K562 (cell line): Measurements from ENCODE around the gene DUS3L. TPM values are rescaled to one million over a fixed set of nuclear protein-coding genes. Genes with fewer than 3 reads are reported as not detected.

ENCODE experiments used
- CBX8 ChIP-seq: fragments of 200-600 bp; sonication (generic); IDR thresholded peaks from 2 replicates; pipeline ENCODE4 v1.6.1; 2012; ENCODE audit warnings: borderline replicate concordance, mixed run types, low read depth, mild to moderate bottlenecking, moderate library complexity, mixed read lengths, low read length, control low read depth, inconsistent platforms; ENCODE audit not compliant: poor library complexity, severe bottlenecking; ENCODE audit errors: extremely low read depth
- GTF2F1 ChIP-seq: IDR thresholded peaks from 2 replicates; pipeline ENCODE4 v1.6.1; 2011; ENCODE audit warnings: low read depth, low read length, improper control_type of control experiment
- KDM1A ChIP-seq, 2 experiments: fragments of 450-650 bp; IDR thresholded peaks; 2 replicates each; pipeline ENCODE4 v1.6.1; 2016; ENCODE audit warnings: mild to moderate bottlenecking in 2 of 2
- KLF10 ChIP-seq: fragments of 250-450 bp; sonication (Bioruptor Pico); IDR thresholded peaks from 2 replicates; pipeline ENCODE4 v1.6.1; 2021; ENCODE audit warnings: matching md5 sums
- NCOA1 ChIP-seq: fragments of 450-650 bp; IDR thresholded peaks from 2 replicates; pipeline ENCODE4 v1.6.1; 2016; ENCODE audit warnings: low read depth
- PHF20 ChIP-seq: fragments of 450-650 bp; IDR thresholded peaks from 2 replicates; pipeline ENCODE4 v1.6.1; 2018; ENCODE audit not compliant: partially characterized antibody
- PHF8 ChIP-seq: fragments of 200-600 bp; sonication (generic); IDR thresholded peaks from 2 replicates; pipeline ENCODE4 v1.6.1; 2012; ENCODE audit warnings: mixed run types, mild to moderate bottlenecking, inconsistent platforms, low read length, moderate library complexity, borderline replicate concordance
- TAL1 ChIP-seq: fragments of 450-650 bp; IDR thresholded peaks from 2 replicates; pipeline ENCODE4 v1.6.1; 2016; ENCODE audit warnings: mild to moderate bottlenecking
- THRB ChIP-seq: fragments of 450-650 bp; formaldehyde crosslinking; conservative IDR thresholded peaks from 2 replicates; pipeline ENCODE4 v1.4.0; 2022; ENCODE audit warnings: mild to moderate bottlenecking, missing genetic modification characterization
- ZBTB17 ChIP-seq: fragments of 450-650 bp; formaldehyde crosslinking; IDR thresholded peaks from 2 replicates; pipeline ENCODE4 v1.4.0; 2020; ENCODE audit warnings: mild to moderate bottlenecking
- ZNF146 ChIP-seq: IDR thresholded peaks from one replicate; pipeline ENCODE4 v1.6.1; 2018; ENCODE audit warnings: missing compliant biosample characterization; ENCODE audit not compliant: unreplicated experiment
- ZNF24 ChIP-seq: fragments of 450-650 bp; IDR thresholded peaks from 2 replicates; pipeline ENCODE4 v1.6.1; 2016
- ZNF354B ChIP-seq: fragments of 250-450 bp; sonication (Bioruptor Pico); IDR thresholded peaks from 2 replicates; pipeline ENCODE4 v1.4.0; 2020
- ZNF561 ChIP-seq: fragments of 450-650 bp; formaldehyde crosslinking; conservative IDR thresholded peaks from 2 replicates; pipeline ENCODE4 v1.4.0; 2020; ENCODE audit warnings: mild to moderate bottlenecking, moderate library complexity
- polyA plus RNA-seq, 8 experiments: library from polyadenylated mRNA; depleted of rRNA in 4 of 8; stranded (reverse) in 5 of 8; unstranded in 3 of 8; fragments of >200 nt; fragmentation: Nextera tagmentation in 2 of 8; fragmentation: Illumina TruSeq in 1 of 8; extraction: Ambion mirVana in 2 of 8; extraction: Trizol in 1 of 8; gene quantifications; 2 replicates each; pipeline versions ENCODE4 v1.2.1 to v1.2.3, GENCODE V29; 2011 to 2014; ENCODE audit warnings: inconsistent platforms in 1 of 8, missing spikeins in 1 of 8
- total RNA-seq, 7 experiments: library from RNA; depleted of rRNA in 6 of 7; stranded (reverse); fragments of >200 nt in 6 of 7; fragmentation: Illumina TruSeq in 2 of 7; extraction: Trizol in 2 of 7; gene quantifications; 2 replicates each; pipeline versions ENCODE4 v1.2.1 to v1.2.3, GENCODE V29; 2011 to 2021; ENCODE audit warnings: low replicate concordance in 1 of 7
- TF ChIP-seq, protein P1 (sequence below): sonication (generic); formaldehyde crosslinking; IDR thresholded peaks from 2 replicates; pipeline ENCODE4 v1.8.0; 2023; ENCODE audit warnings: mild to moderate bottlenecking, missing genetic modification reagents

Gene DUS3L
- total and polyA plus RNA-seq, 9 of the 15 experiments (the other 6 are each of a cell fraction or from before 2014, with no cell fraction given): 1.7 to 102 (median 77.5) TPM

GRCh38 chr19:5742051-5742450 is 48.9 kb downstream of the DUS3L start (continued):
- TF ChIP-seq ZNF561 (no peak), CBX8 (no peak), ZNF24 (no peak), NCOA1 (no peak), TAL1 (no peak), PHF8 (no peak), GTF2F1 (no peak), ZBTB17 (no peak), ZNF146 (no peak), KDM1A (IDR thresholded peaks at IDR 0.05) (peak in 1 of 2 experiments; percentile 54; a peak in 1 of 4 replicates), THRB (CRISPR knock-in tag) (no peak), PHF20 (peak; percentile 43), KLF10 (no peak), ZNF354B (CRISPR knock-in tag) (no peak)
- TF ChIP-seq, protein P1, sequence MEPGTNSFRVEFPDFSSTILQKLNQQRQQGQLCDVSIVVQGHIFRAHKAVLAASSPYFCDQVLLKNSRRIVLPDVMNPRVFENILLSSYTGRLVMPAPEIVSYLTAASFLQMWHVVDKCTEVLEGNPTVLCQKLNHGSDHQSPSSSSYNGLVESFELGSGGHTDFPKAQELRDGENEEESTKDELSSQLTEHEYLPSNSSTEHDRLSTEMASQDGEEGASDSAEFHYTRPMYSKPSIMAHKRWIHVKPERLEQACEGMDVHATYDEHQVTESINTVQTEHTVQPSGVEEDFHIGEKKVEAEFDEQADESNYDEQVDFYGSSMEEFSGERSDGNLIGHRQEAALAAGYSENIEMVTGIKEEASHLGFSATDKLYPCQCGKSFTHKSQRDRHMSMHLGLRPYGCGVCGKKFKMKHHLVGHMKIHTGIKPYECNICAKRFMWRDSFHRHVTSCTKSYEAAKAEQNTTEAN (CRISPR knock-in tag): peak; percentile 97
